HG03175 (cell line): ENCODE results near the gene SPC25.
"Not testable (repeated sequence)": the region's sequence is repeated elsewhere in the genome, so short reads cannot be mapped to it uniquely, and the experiment has no call there.

Experiments
- ATAC-seq: cut with Tn5 transposase; IDR thresholded peaks from one replicate; pipeline ENCODE4 v1.9.1; 2021; ENCODE audit warnings: mild to moderate bottlenecking, moderate library complexity; ENCODE audit not compliant: unreplicated experiment

The SPC25 gene

GRCh38 chr2:168904358-168904757 lies 14.1 kb upstream of the SPC25 start:
- no peak for ATAC-seq

DNA sequence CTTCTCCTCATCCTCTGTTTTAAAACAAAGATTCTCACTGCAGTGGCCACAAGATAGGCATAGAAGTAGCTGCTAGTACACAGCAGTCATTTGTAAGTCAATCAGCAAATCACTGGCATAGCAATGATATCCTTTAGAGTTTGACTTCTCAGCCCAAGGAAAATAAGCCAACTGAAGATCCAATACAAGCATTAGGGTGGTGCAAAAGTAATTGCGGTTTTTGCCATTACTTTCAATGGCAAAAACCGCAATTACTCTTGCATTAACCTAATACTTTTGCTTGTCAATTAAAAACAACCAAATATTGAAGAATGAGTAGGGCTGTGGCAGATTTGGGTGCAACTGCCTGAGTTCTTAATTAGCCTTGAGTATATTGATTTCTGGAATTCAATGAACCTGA lies 13.7 kb upstream of the SPC25 start:
- ATAC-seq, result no peak

- ATAC-seq, result no peak
Measured at GRCh38 chr2:168901003-168901402, 10.8 kb upstream of the SPC25 start, which contains the start of gene G6PC2. TSS of gene G6PC2 (plus strand) at chr2:168901291. CDS start at chr2:168901332, 41 bp downstream.

- no peak for ATAC-seq
Measured at GRCh38 chr2:168897449-168897848, 7.2 kb upstream of the SPC25 start.

- ATAC-seq, result no peak
Measured at GRCh38 chr2:168896783-168897182, 6.6 kb upstream of the SPC25 start.

- ATAC-seq, result no peak
Measured at GRCh38 chr2:168895771-168896170, 5.5 kb upstream of the SPC25 start.

DNA sequence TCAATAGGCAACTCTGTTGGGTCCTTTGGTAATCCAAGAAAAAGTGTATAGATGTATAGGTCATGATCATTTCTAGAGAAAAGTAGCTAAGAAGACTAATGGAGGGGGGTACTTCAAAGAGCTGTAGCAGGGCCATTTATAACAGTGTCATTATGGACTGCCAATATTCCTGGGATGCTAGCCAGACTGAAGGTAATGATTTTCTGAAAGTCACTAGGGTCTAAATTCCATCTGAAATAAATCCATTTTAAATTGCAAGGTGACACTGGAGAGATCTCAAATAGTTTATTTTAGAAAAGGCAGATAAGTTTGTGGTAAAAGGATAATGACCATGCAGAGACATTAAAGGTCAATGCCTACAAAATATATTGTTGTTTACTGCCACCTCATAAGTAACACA lies 4.5 kb upstream of the SPC25 start:
- ATAC-seq, result no peak

DNA sequence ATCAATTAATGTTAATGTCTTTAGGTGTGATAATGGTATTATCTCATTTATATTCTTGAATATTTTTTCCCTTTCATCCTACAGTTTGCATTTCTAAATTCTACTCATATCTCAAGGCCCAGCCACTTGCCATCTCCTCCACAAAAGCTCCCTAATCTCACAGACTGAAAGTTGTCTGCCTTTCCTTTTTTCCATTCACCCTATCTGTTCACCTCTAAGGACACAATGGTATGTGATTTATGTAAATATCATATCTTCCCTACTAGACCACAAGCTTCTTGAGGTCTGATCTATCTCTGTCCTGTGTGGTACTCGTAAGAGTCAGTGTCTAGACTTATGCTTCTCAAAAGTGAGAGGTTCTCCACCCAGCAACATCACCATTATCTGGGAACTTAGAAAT lies 3.9 kb upstream of the SPC25 start:
- no peak for ATAC-seq

DNA sequence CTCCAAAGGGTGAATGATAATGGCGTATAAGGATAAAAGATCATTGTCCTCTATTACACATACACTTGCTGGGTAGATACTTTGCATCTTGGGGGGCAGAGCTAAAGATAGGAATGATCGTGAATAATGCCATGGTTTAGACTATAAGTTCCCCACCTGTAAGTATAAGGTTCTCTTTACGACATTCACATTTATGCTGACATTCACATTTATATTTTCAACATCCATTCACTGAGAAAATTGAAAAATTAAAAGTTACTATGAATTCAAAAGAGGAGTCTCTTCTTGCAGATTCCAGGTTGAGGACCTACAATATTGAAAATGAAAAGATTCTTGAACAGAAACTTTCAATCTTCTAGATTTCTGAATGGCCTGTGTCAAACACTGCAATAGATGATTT lies 2.1 kb upstream of the SPC25 start:
- no peak for ATAC-seq

DNA sequence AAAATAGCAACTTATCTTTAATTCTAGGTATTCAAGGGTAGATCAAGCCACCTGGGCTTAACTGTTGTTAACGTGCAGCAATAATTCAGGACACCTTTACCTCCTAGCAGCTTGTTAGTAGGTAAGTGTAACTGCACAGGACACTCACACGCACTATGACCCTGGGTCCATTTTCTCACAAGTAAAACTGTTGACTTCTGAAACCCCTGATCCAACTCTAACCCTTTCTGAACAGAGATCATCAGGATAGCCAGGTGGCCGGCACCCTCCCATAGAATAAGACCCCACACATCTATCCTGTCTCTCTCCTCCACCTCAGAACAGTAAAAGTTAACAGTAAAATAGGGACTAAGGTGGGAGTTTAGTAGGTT lies 610 bp downstream of the SPC25 start:
- ATAC-seq, result no peak

DNA sequence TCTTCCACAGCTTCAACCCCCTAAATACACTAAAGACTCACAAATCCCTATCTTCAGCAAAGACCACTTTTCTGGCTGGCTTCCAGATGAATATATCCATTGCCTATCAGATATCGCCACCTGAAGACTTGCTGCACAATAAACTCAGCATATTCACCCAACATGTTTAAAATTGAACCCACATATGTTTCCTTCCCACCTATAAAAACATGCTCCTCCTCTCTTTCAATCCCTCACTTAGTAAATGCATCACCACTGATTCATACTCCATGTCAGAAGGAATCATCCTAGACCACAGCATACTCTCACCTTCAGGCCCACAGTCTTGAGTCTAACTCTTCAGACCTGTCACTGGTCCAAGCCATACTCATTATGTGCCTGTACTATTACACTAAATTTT lies 5.3 kb downstream of the SPC25 start:
- ATAC-seq, result no peak

GRCh38 chr2:168882163-168882562 lies 8.1 kb downstream of the SPC25 start:
- ATAC-seq, result not testable (repeated sequence)

- ATAC-seq, result no peak
Measured at GRCh38 chr2:168874368-168875054, 15.7 kb downstream of the SPC25 start.

DNA sequence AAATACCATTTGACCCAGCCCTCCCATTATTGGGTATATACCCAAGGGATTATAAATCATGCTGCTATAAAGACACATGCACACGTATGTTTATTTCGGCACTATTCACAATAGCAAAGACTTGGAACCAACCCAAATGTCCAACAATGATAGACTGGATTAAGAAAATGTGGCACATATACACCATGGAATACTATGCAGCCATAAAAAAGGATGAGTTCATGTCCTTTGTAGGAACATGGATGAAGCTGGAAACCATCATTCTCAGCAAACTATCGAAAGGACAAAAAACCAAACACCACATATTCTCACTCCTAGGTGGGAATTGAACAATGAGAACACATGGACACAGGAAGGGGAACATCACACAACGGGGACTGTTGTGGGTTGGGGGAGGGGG lies 19.4 kb downstream of the SPC25 start:
- ATAC-seq, result not testable (repeated sequence)

GRCh38 chr2:168870369-168870768 lies 19.9 kb downstream of the SPC25 start:
- not testable (repeated sequence) for ATAC-seq

GRCh38 chr2:168867164-168867563 lies 23.1 kb downstream of the SPC25 start:
- ATAC-seq, result not testable (repeated sequence)

DNA sequence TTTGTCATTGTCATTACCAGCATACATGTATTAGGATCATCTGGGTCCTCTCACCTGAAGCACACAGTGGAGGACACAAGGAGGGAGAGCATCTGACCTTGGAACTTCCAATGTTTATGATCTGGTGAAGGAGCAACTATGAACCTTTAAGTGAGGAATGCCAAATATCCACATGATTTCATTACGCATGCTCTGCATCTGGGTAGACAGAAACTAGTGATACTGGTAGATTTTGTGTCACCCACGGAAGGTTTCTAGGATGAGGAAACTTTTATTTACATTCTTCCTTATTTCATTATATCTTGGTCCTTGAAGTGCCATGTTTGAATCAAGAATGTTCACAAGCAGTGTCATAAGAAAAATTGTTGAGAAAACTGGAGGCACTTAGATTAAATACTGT lies 32.1 kb downstream of the SPC25 start:
- ATAC-seq, result no peak

- ATAC-seq, result no peak
Measured at GRCh38 chr2:168855601-168856000, 34.6 kb downstream of the SPC25 start.

DNA sequence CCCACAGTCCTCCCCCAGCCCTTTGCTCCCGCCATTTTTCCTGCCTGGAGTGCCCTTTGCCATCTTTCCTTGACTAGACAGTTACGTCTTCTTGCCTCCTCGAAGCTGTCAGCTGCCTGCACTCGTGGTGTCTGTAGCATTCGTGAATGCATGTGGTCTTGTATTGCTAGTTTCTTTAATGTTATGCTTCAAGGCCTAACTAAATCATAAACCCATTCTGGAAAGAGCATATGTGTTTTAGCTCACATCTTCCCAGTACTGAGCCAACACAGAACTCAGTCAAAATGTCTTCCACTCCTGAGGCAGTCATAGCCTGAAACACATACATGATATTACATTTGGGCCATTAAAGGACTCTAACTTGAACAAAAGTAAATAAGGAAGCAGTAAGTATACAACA lies 35.6 kb downstream of the SPC25 start:
- ATAC-seq, result no peak

GRCh38 chr2:168853471-168853870 lies 36.8 kb downstream of the SPC25 start:
- ATAC-seq, result no peak

DNA sequence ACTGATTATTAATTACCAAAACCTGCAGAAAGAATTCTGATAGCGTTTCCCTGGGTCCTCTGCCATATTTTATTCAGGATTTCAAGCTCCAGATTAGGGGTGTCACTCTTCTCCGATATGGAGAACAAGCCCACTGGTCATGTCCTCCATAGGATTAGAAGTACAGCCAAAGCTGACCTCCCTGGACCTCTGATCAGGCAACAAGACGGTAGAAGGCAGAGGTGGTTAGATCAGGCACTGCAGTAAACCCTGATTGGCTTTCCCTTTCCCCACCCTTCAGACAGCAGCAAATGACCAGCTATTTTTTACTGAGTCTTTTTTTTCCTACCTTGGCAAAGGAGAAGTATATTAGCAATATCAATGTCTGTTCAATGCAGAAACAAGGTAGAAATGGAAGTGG lies 37.7 kb downstream of the SPC25 start:
- ATAC-seq, result no peak

GRCh38 chr2:168851674-168852320 lies 38.4 kb downstream of the SPC25 start:
- ATAC-seq, result no peak

DNA sequence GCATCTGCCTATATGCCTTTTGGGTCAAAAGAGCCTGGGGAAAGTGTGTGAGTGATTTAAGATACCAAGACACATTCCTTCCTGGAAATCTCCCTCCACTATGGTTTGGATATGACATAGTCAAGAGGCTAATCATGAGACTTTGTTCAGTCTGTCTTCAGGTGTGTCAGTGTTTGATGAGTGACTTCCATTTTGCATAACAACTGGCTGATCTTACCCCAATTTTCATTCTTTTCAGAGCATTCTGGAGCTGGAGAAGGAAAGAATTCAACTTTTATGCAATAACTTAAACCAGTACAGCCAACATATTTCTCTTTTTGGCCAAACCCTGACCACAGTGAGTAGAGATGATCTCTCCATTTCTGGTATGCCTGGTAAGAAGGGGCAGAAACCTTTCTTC lies 39.4 kb downstream of the SPC25 start:
- ATAC-seq, result no peak
